Stimulated activated CD4-positive, alpha-beta T cell treated with anti-CD3 and anti-CD28 coated beads, Interleukin-2, amount 100 ng/mL, for 24 hours (primary cell): ENCODE measurements around the gene GRM7.

ENCODE experiments used
- DNase-seq, 2 donors: peaks; one replicate each; pipeline ENCODE4 v3.0.0-alpha.2; 2020

Gene GRM7

GRCh38 chr3:7160689-7161088 is 299.8 kb downstream of the GRM7 start:
- no peak for DNase-seq

GRCh38 chr3:7166460-7166859 is 305.5 kb downstream of the GRM7 start:
- no peak for DNase-seq

- DNase-seq: no peak
Observed at GRCh38 chr3:7171493-7171892, 310.6 kb downstream of the GRM7 start.

GRCh38 chr3:7172996-7173395 is 312.1 kb downstream of the GRM7 start:
- DNase-seq: no peak

- DNase-seq: no peak
Observed at GRCh38 chr3:7188551-7188950, 327.6 kb downstream of the GRM7 start.

- DNase-seq: no peak
Observed at GRCh38 chr3:7190095-7190494, 329.2 kb downstream of the GRM7 start.

- DNase-seq: no peak
Observed at GRCh38 chr3:7193269-7193668, 332.4 kb downstream of the GRM7 start.

GRCh38 chr3:7194071-7194835 is 333.3 kb downstream of the GRM7 start:
- no peak for DNase-seq

- DNase-seq: no peak
Observed at GRCh38 chr3:7195934-7196333, 335.0 kb downstream of the GRM7 start.

- DNase-seq: no peak
Observed at GRCh38 chr3:7201784-7202183, 340.9 kb downstream of the GRM7 start.

- no peak for DNase-seq
Observed at GRCh38 chr3:7203969-7204847, 343.3 kb downstream of the GRM7 start.

GRCh38 chr3:7204848-7205156 is 343.9 kb downstream of the GRM7 start:
- no peak for DNase-seq

- DNase-seq: no peak
Observed at GRCh38 chr3:7205535-7205934, 344.6 kb downstream of the GRM7 start.

- no peak for DNase-seq
Observed at GRCh38 chr3:7205962-7206361, 345.0 kb downstream of the GRM7 start.

- no peak for DNase-seq
Observed at GRCh38 chr3:7207125-7207524, 346.2 kb downstream of the GRM7 start.

GRCh38 chr3:7207928-7208327 is 347.0 kb downstream of the GRM7 start:
- no peak for DNase-seq

- no peak for DNase-seq
Observed at GRCh38 chr3:7209098-7209497, 348.2 kb downstream of the GRM7 start.

- no peak for DNase-seq
Observed at GRCh38 chr3:7211740-7212139, 350.8 kb downstream of the GRM7 start.

- DNase-seq: no peak
Observed at GRCh38 chr3:7215706-7216105, 354.8 kb downstream of the GRM7 start.

- no peak for DNase-seq
Observed at GRCh38 chr3:7226393-7226792, 365.5 kb downstream of the GRM7 start.

- DNase-seq: no peak
Observed at GRCh38 chr3:7238565-7239295, 377.8 kb downstream of the GRM7 start.

GRCh38 chr3:7241584-7242302 is 380.8 kb downstream of the GRM7 start:
- DNase-seq: no peak

- no peak for DNase-seq
Observed at GRCh38 chr3:7242303-7242635, 381.4 kb downstream of the GRM7 start.
